ENCODE data around the gene BTN3A1.
A peak's percentile ranks its signal among the peaks of the same experiment; 100 is the strongest.
"Not testable (repeated sequence)": the region's sequence is repeated elsewhere in the genome, so short reads cannot be mapped to it uniquely, and the experiment has no call there.

BTN3A1 gene

GRCh38 chr6:26450240-26450639 is 48.2 kb downstream of the BTN3A1 start:
- no peak for DNase-seq

- no peak for DNase-seq
These were observed 50.7 kb downstream of the BTN3A1 start for GRCh38 chr6:26452631-26453235.

GRCh38 chr6:26454631-26455030 is 52.6 kb downstream of the BTN3A1 start:
- no peak for DNase-seq

GRCh38 chr6:26455357-26455970 is 53.4 kb downstream of the BTN3A1 start:
- DNase-seq = no peak

- DNase-seq = peak; percentile 47
These were observed 55.3 kb downstream of the BTN3A1 start for GRCh38 chr6:26457264-26457805.

- DNase-seq = peak; percentile 83
These were observed 56.0 kb downstream of the BTN3A1 start, which contains the start of gene BTN2A1 for GRCh38 chr6:26457806-26458688. BTN2A1 (plus strand) TSS chr6:26457955; CDS start chr6:26458637, 682 bp downstream.

- DNase-seq = no peak
These were observed 57.1 kb downstream of the BTN3A1 start for GRCh38 chr6:26459023-26459810.

- not testable (repeated sequence) for DNase-seq
These were observed 59.3 kb downstream of the BTN3A1 start for GRCh38 chr6:26461353-26461752.

- no peak for DNase-seq
These were observed 61.9 kb downstream of the BTN3A1 start for GRCh38 chr6:26464014-26464413.

GRCh38 chr6:26464416-26465131 is 62.5 kb downstream of the BTN3A1 start:
- DNase-seq = no peak
